SK-N-SH (cell line): ENCODE measurements around the gene OR2T27. TPM values are rescaled to one million over a fixed set of nuclear protein-coding genes. Genes with fewer than 3 reads are reported as not detected.

ENCODE experiments used
- CTCF ChIA-PET: fragments of 300-600, 350-600 bp; formaldehyde crosslinking; extraction: SDS; loops from one replicate; lab custom pipeline; 2021; lab: Yijun Ruan, JAX
- POLR2A ChIA-PET: fragments of 350-600 bp; sonication (Branson Sonifier 250); formaldehyde crosslinking; extraction: SDS; loops from one replicate; lab custom pipeline; 2020; ENCODE audit warnings: antibody characterized with exemption, inconsistent platforms; lab: Yijun Ruan, JAX
- DNase-seq: peaks from one replicate; pipeline ENCODE4 v3.0.0; 2012
- H2AFZ ChIP-seq: fragments of 200-600 bp; sonication (generic); 2 replicates; pipeline ENCODE4 v1.8.1; 2016; ENCODE audit warnings: antibody characterized with exemption, mild to moderate bottlenecking, low read depth
- H3F3A ChIP-seq: fragments of 200-600 bp; sonication (generic); replicated peaks from 2 replicates; pipeline ENCODE3; 2016; ENCODE audit warnings: antibody characterized with exemption, mild to moderate bottlenecking; ENCODE audit not compliant: insufficient read depth
- H3K27ac ChIP-seq, 2 experiments: fragments of 200-500 bp in 1 of 2; fragments of 200-600 bp in 1 of 2; sonication (Bioruptor generic) in 1 of 2; sonication (generic), shearing (Covaris generic) in 1 of 2; 2 replicates each; pipeline versions ENCODE4 v1.5.1 to v1.6.1; 2014 to 2016; ENCODE audit warnings: low read depth in 2 of 2, inconsistent platforms in 1 of 2, low read length in 1 of 2, mild to moderate bottlenecking in 1 of 2, mixed read lengths in 1 of 2
- H3K27me3 ChIP-seq: fragments of 200-600 bp; sonication (generic), shearing (Covaris generic); 2 replicates; pipeline ENCODE4 v1.6.1; 2016; ENCODE audit warnings: mixed run types; ENCODE audit not compliant: insufficient read depth
- H3K36me3 ChIP-seq, 2 experiments: fragments of 200-500 bp in 1 of 2; fragments of 200-600 bp in 1 of 2; sonication (Bioruptor generic) in 1 of 2; sonication (generic) in 1 of 2; replicated peaks in 1 of 2; 2 replicates each; pipeline versions ENCODE3 to v1.5.1; 2014 to 2016; ENCODE audit warnings: low read length in 1 of 2, mild to moderate bottlenecking in 1 of 2; ENCODE audit not compliant: insufficient read depth in 2 of 2, control insufficient read depth in 1 of 2
- H3K4me1 ChIP-seq, 2 experiments: fragments of 200-500 bp in 1 of 2; fragments of 200-600 bp in 1 of 2; sonication (Bioruptor generic) in 1 of 2; sonication (generic), shearing (Covaris generic) in 1 of 2; 2 replicates each; pipeline versions ENCODE4 v1.5.1 to v1.6.1; 2014 to 2016; ENCODE audit warnings: low read depth in 1 of 2, low read length in 1 of 2, mixed run types in 1 of 2; ENCODE audit not compliant: insufficient read depth in 2 of 2, control insufficient read depth in 1 of 2
- H3K4me2 ChIP-seq: fragments of 200-600 bp; sonication (generic), shearing (Covaris generic); 2 replicates; pipeline ENCODE4 v1.6.1; 2017; ENCODE audit warnings: mixed run types
- H3K4me3 ChIP-seq, 2 experiments: fragments of 200-500 bp in 1 of 2; fragments of 200-600 bp in 1 of 2; sonication (Bioruptor generic) in 1 of 2; sonication (generic), shearing (Covaris generic) in 1 of 2; 2 replicates each; pipeline versions ENCODE4 v1.5.1 to v1.8.1; 2014 to 2016; ENCODE audit warnings: low read depth in 2 of 2, inconsistent platforms in 1 of 2, low read length in 1 of 2, mild to moderate bottlenecking in 1 of 2, mixed read lengths in 1 of 2, moderate library complexity in 1 of 2
- H3K79me2 ChIP-seq: fragments of 200-600 bp; sonication (generic); 2 replicates; pipeline ENCODE4 v1.8.1; 2017; ENCODE audit warnings: mild to moderate bottlenecking; ENCODE audit not compliant: insufficient read depth
- H3K9ac ChIP-seq: fragments of 200-600 bp; sonication (generic); 2 replicates; pipeline ENCODE4 v1.6.1; 2017; ENCODE audit warnings: mixed run types
- H3K9me2 ChIP-seq: fragments of 200-600 bp; sonication (generic); 2 replicates; pipeline ENCODE4 v1.6.1; 2017; ENCODE audit warnings: mixed run types
- H3K9me3 ChIP-seq: fragments of 200-600 bp; sonication (generic); 2 replicates; pipeline ENCODE4 v1.6.1; 2017; ENCODE audit warnings: mixed run types, mild to moderate bottlenecking, moderate library complexity
- H4K20me1 ChIP-seq: fragments of 200-600 bp; sonication (generic); 2 replicates; pipeline ENCODE4 v1.6.1; 2017; ENCODE audit warnings: mild to moderate bottlenecking, mixed run types; ENCODE audit not compliant: insufficient read depth
- CHD2 ChIP-seq: fragments of 150-350 bp; IDR thresholded peaks from 2 replicates; pipeline ENCODE4 v1.6.1; 2018; ENCODE audit warnings: low read length; ENCODE audit not compliant: partially characterized antibody
- FOXM1 ChIP-seq: IDR thresholded peaks from 2 replicates; pipeline ENCODE4 v1.4.0; 2012; ENCODE audit warnings: low read depth, mild to moderate bottlenecking
- JUND ChIP-seq: IDR thresholded peaks from 2 replicates; pipeline ENCODE4 v1.4.0; 2012
- MAX ChIP-seq: IDR thresholded peaks from 2 replicates; pipeline ENCODE4 v1.4.0; 2012; ENCODE audit warnings: low read depth
- NFIC ChIP-seq: IDR thresholded peaks from 2 replicates; pipeline ENCODE4 v1.4.0; 2012; ENCODE audit warnings: borderline replicate concordance
- NRF1 ChIP-seq: IDR thresholded peaks from 2 replicates; pipeline ENCODE4 v1.6.1; 2012; ENCODE audit warnings: low read depth, mild to moderate bottlenecking, low read length
- RAD21 ChIP-seq: IDR thresholded peaks from 2 replicates; pipeline ENCODE4 v1.6.1; 2012; ENCODE audit warnings: mild to moderate bottlenecking, low read length
- RFX5 ChIP-seq: IDR thresholded peaks from 2 replicates; pipeline ENCODE4 v1.6.1; 2012; ENCODE audit warnings: mild to moderate bottlenecking, improper control_type of control experiment, low read length
- SMC3 ChIP-seq: IDR thresholded peaks from 2 replicates; pipeline ENCODE4 v1.6.1; 2012; ENCODE audit warnings: low read depth, low read length, improper control_type of control experiment
- YY1 ChIP-seq: IDR thresholded peaks from 2 replicates; pipeline ENCODE4 v1.4.0; 2012; ENCODE audit warnings: low read depth, mild to moderate bottlenecking
- WGBS: methylation state at CpG from one replicate; pipeline ENCODE4 v1.1.6; 2017; ENCODE audit warnings: low lambda C conversion rate; 5-methylcytosine and 5-hydroxymethylcytosine counted together
- polyA plus RNA-seq, 3 experiments: library from polyadenylated mRNA; depleted of rRNA; stranded (reverse); fragments of >200 nt; gene quantifications; 2 replicates each; pipeline ENCODE4 v1.2.3, GENCODE V29; 2012

The OR2T27 gene
- polyA plus RNA-seq, 1 of the 3 experiments (the other 2 are of a cell fraction), result not detected

- H3K9ac ChIP-seq, result no peak overlapping the region
- TF ChIP-seq YY1 (no peak), RAD21 (no peak), CHD2 (no peak), MAX (no peak), FOXM1 (no peak), JUND (no peak)
- no peaks in the 10 kb centered on the region for H3K9me2 ChIP-seq
- ChIA-PET POLR2A (no interaction called here), CTCF (interaction anchor here (2.3 to 4.9 kb wide), 2 partner anchors 9 to 193 kb away, joined by 11 to 29 read pairs; no protein-coding TSS in a partner anchor)
- H3K36me3 ChIP-seq, result no peaks in the 10 kb centered on the region
- no peaks in the 10 kb centered on the region for H4K20me1 ChIP-seq
- H3K4me3 ChIP-seq, result no peak overlapping the region
- H3F3A ChIP-seq, result no peaks in the 10 kb centered on the region
- H3K4me2 ChIP-seq, result no peak overlapping the region
- no peaks in the 10 kb centered on the region for H3K79me2 ChIP-seq
- H3K4me1 ChIP-seq, result no peaks in the 10 kb centered on the region
- peaks cover 13% of the 10 kb centered on the region; the same call in 1 of the 2 replicates for H3K27me3 ChIP-seq
- H3K9me3 ChIP-seq, result no peaks in the 10 kb centered on the region
- no peak for DNase-seq
- WGBS, result 3% methylated on average over 1 of the region's 1 CpG
- H2AFZ ChIP-seq, result no peak overlapping the region
- H3K27ac ChIP-seq, result no peak overlapping the region
Observed at GRCh38 chr1:248613742-248614141, 41.6 kb downstream of the OR2T27 start.

- H3K4me3 ChIP-seq, result no peak overlapping the region
- ChIA-PET POLR2A (no interaction called here), CTCF (interaction anchor here (1.4 to 4.9 kb wide), 2 partner anchors 10 to 195 kb away, joined by 8 to 29 read pairs; no protein-coding TSS in a partner anchor)
- H3F3A ChIP-seq, result no peaks in the 10 kb centered on the region
- no peak for TF ChIP-seq NRF1
- H3K4me2 ChIP-seq, result no peak overlapping the region
- no peak for DNase-seq
- H3K9me2 ChIP-seq, result no peaks in the 10 kb centered on the region
- H3K27ac ChIP-seq, result no peak overlapping the region
- H3K4me1 ChIP-seq, result no peaks in the 10 kb centered on the region
- peaks cover 9% of the 10 kb centered on the region; the same call in 1 of the 2 replicates for H3K27me3 ChIP-seq
- no peak overlapping the region for H3K9ac ChIP-seq
- H2AFZ ChIP-seq, result no peak overlapping the region
- H3K36me3 ChIP-seq, result no peaks in the 10 kb centered on the region
- no peaks in the 10 kb centered on the region for H3K9me3 ChIP-seq
- no peaks in the 10 kb centered on the region for H3K79me2 ChIP-seq
- no peaks in the 10 kb centered on the region for H4K20me1 ChIP-seq
- 0% methylated on average over 4 of the region's 4 CpGs for WGBS
Observed at GRCh38 chr1:248611883-248612414, 43.4 kb downstream of the OR2T27 start.

- H3K9me2 ChIP-seq, result no peaks in the 10 kb centered on the region
- no peak overlapping the region for H3K4me3 ChIP-seq
- no peaks in the 10 kb centered on the region for H4K20me1 ChIP-seq
- ChIA-PET POLR2A (no interaction called here), CTCF (interaction anchor here (0.7 to 1.9 kb wide), 4 partner anchors 9 to 198 kb away, joined by 3 to 7 read pairs (median 6); no protein-coding TSS in a partner anchor)
- no peak overlapping the region for H3K27ac ChIP-seq
- no peaks in the 10 kb centered on the region for H3K9me3 ChIP-seq
- H2AFZ ChIP-seq, result no peak overlapping the region
- no peaks in the 10 kb centered on the region for H3K4me1 ChIP-seq
- no peaks in the 10 kb centered on the region for H3F3A ChIP-seq
- peaks cover 9% of the 10 kb centered on the region; the same call in 1 of the 2 replicates for H3K27me3 ChIP-seq
- no peak for DNase-seq
- no peaks in the 10 kb centered on the region for H3K79me2 ChIP-seq
- no peak overlapping the region for H3K4me2 ChIP-seq
- H3K36me3 ChIP-seq, result no peaks in the 10 kb centered on the region
- 2% methylated on average over 3 of the region's 3 CpGs for WGBS
- TF ChIP-seq SMC3 (no peak), RFX5 (no peak), YY1 (no peak), NFIC (no peak)
- no peak overlapping the region for H3K9ac ChIP-seq
Observed at GRCh38 chr1:248610301-248610700, 45.0 kb downstream of the OR2T27 start.

Other genes starting within 250 kb of the OR2T27 start
- not detected in 2 replicates for gene OR2T2, start 209.9 kb downstream of the OR2T27 start, polyA plus RNA-seq (2012; rRNA removed)
- gene OR2T3, start 182.2 kb downstream of the OR2T27 start, polyA plus RNA-seq (2012; rRNA removed), result not detected in 2 replicates
- gene OR2T5, start 166.9 kb downstream of the OR2T27 start, polyA plus RNA-seq (2012; rRNA removed), result not detected in 2 replicates
- not detected in 2 replicates for gene OR2G6, start 147.5 kb downstream of the OR2T27 start, polyA plus RNA-seq (2012; rRNA removed)
- not detected in 2 replicates for gene OR2T29, start 92.8 kb downstream of the OR2T27 start, polyA plus RNA-seq (2012; rRNA removed)
- gene OR2T34, start 80.8 kb downstream of the OR2T27 start, polyA plus RNA-seq (2012; rRNA removed), result not detected in 2 replicates
- gene OR2T10, start 57.8 kb downstream of the OR2T27 start, polyA plus RNA-seq (2012; rRNA removed), result not detected in 2 replicates
- gene OR2T11, start 20.4 kb downstream of the OR2T27 start, polyA plus RNA-seq (2012; rRNA removed), result not detected in 2 replicates
- not detected in 2 replicates for gene OR2T35, start 10.2 kb downstream of the OR2T27 start, polyA plus RNA-seq (2012; rRNA removed)
- not detected in 2 replicates for gene OR14I1, start 47.2 kb upstream of the OR2T27 start, polyA plus RNA-seq (2012; rRNA removed)
- 1.5 and 1.6 TPM in 2 replicates for gene LYPD8, start 100.2 kb upstream of the OR2T27 start, polyA plus RNA-seq (2012; rRNA removed)
- gene SH3BP5L, start 170.4 kb upstream of the OR2T27 start, polyA plus RNA-seq (2012; rRNA removed), result 32.1 and 37.3 TPM in 2 replicates
- 14.2 and 16.0 TPM in 2 replicates for gene ZNF672, start 182.7 kb upstream of the OR2T27 start, polyA plus RNA-seq (2012; rRNA removed)
- 47.0 and 62.9 TPM in 2 replicates for gene ZNF692, start 203.6 kb upstream of the OR2T27 start, polyA plus RNA-seq (2012; rRNA removed)